Measurements from ENCODE around the gene INPP5A. TPM values are rescaled to one million over a fixed set of nuclear protein-coding genes. Genes with fewer than 3 reads are reported as not detected.
A peak's percentile ranks its signal among the peaks of the same experiment; 100 is the strongest.
"Not testable (repeated sequence)": the region's sequence is repeated elsewhere in the genome, so short reads cannot be mapped to it uniquely, and the experiment has no call there.

Gene INPP5A
- total RNA-seq, 2 donors from 2014 or later, result 11.0 to 14.9 TPM

GRCh38 chr10:132810807-132811700 is 273.5 kb downstream of the INPP5A start:
- DNase-seq, result no peak
- no peaks in the 10 kb centered on the region for H3K9me3 Mint-ChIP-seq
- H3K27me3 Mint-ChIP-seq (ENCODE audit: low read depth), result no peaks in the 10 kb centered on the region
- ATAC-seq (replicated peaks in 1 of 2), result no peak
- H3K4me3 Mint-ChIP-seq, result no peak overlapping the region
- no peak overlapping the region for H3K27ac Mint-ChIP-seq
- no peaks in the 10 kb centered on the region for H3K4me1 Mint-ChIP-seq (ENCODE audit: low read depth)
- no peaks in the 10 kb centered on the region for H3K36me3 Mint-ChIP-seq (ENCODE audit: insufficient read depth in 2 of 2)

- Mint-ChIP-seq H3K4me1 (ENCODE audit: low read depth) (no peaks in the 10 kb centered on the region), H3K9me3 (no peaks in the 10 kb centered on the region), H3K36me3 (ENCODE audit: insufficient read depth in 2 of 2) (no peaks in the 10 kb centered on the region), H3K27me3 (ENCODE audit: low read depth) (peaks cover 5% of the 10 kb centered on the region), H3K4me3 (no peak overlapping the region), H3K27ac (no peak overlapping the region)
- no peak for ATAC-seq (replicated peaks in 1 of 2)
- no peak for DNase-seq
Measured at GRCh38 chr10:132811891-132812481, 274.4 kb downstream of the INPP5A start.

- Mint-ChIP-seq H3K4me3 (no peak overlapping the region), H3K9me3 (no peaks in the 10 kb centered on the region), H3K4me1 (ENCODE audit: low read depth) (no peaks in the 10 kb centered on the region), H3K27me3 (ENCODE audit: low read depth) (peaks cover 11% of the 10 kb centered on the region), H3K27ac (no peak overlapping the region), H3K36me3 (ENCODE audit: insufficient read depth in 2 of 2) (no peaks in the 10 kb centered on the region)
- ATAC-seq (replicated peaks in 1 of 2) (no peak), DNase-seq (no peak)
Measured at GRCh38 chr10:132812520-132812919, 274.9 kb downstream of the INPP5A start.

GRCh38 chr10:132813001-132813401 is 275.4 kb downstream of the INPP5A start:
- no peaks in the 10 kb centered on the region for H3K9me3 Mint-ChIP-seq
- no peaks in the 10 kb centered on the region for H3K4me1 Mint-ChIP-seq (ENCODE audit: low read depth)
- H3K4me3 Mint-ChIP-seq, result no peak overlapping the region
- ATAC-seq (replicated peaks in 1 of 2) (no peak), DNase-seq (no peak)
- no peaks in the 10 kb centered on the region for H3K36me3 Mint-ChIP-seq (ENCODE audit: insufficient read depth in 2 of 2)
- H3K27ac Mint-ChIP-seq, result no peak overlapping the region
- peaks cover 15% of the 10 kb centered on the region for H3K27me3 Mint-ChIP-seq (ENCODE audit: low read depth)

GRCh38 chr10:132813560-132814468 is 276.2 kb downstream of the INPP5A start:
- H3K4me3 Mint-ChIP-seq, result no peak overlapping the region
- no peaks in the 10 kb centered on the region for H3K36me3 Mint-ChIP-seq (ENCODE audit: insufficient read depth in 2 of 2)
- no peak for ATAC-seq (replicated peaks in 1 of 2)

GRCh38 chr10:132814469-132814856 is 276.9 kb downstream of the INPP5A start:
- DNase-seq (no peak), ATAC-seq (replicated peaks in 1 of 2) (no peak)
- no peak overlapping the region for H3K27ac Mint-ChIP-seq
- H3K36me3 Mint-ChIP-seq (ENCODE audit: insufficient read depth in 2 of 2), result no peaks in the 10 kb centered on the region
- peaks cover 22% of the 10 kb centered on the region for H3K27me3 Mint-ChIP-seq (ENCODE audit: low read depth)
- H3K4me1 Mint-ChIP-seq (ENCODE audit: low read depth), result no peaks in the 10 kb centered on the region
- H3K9me3 Mint-ChIP-seq, result no peaks in the 10 kb centered on the region
- no peak overlapping the region for H3K4me3 Mint-ChIP-seq

More at GRCh38 chr10:132813560-132814468, 276.2 kb downstream of the INPP5A start:
- Mint-ChIP-seq H3K4me1 (ENCODE audit: low read depth) (no peaks in the 10 kb centered on the region), H3K27ac (no peak overlapping the region), H3K27me3 (ENCODE audit: low read depth) (peaks cover 17% of the 10 kb centered on the region), H3K9me3 (no peaks in the 10 kb centered on the region)
- no peak for DNase-seq

GRCh38 chr10:132815168-132815857 is 277.7 kb downstream of the INPP5A start:
- H3K27ac Mint-ChIP-seq, result no peak overlapping the region
- H3K4me1 Mint-ChIP-seq (ENCODE audit: low read depth), result no peaks in the 10 kb centered on the region
- H3K27me3 Mint-ChIP-seq (ENCODE audit: low read depth), result peaks cover 30% of the 10 kb centered on the region
- no peaks in the 10 kb centered on the region for H3K36me3 Mint-ChIP-seq (ENCODE audit: insufficient read depth in 2 of 2)
- H3K4me3 Mint-ChIP-seq, result no peak overlapping the region
- H3K9me3 Mint-ChIP-seq, result no peaks in the 10 kb centered on the region
- ATAC-seq (replicated peaks in 1 of 2) (no peak), DNase-seq (no peak)

- no peaks in the 10 kb centered on the region for H3K9me3 Mint-ChIP-seq
- no peaks in the 10 kb centered on the region for H3K4me1 Mint-ChIP-seq (ENCODE audit: low read depth)
- no peak overlapping the region for H3K27ac Mint-ChIP-seq
- H3K27me3 Mint-ChIP-seq (ENCODE audit: low read depth), result peaks cover 30% of the 10 kb centered on the region
- no peaks in the 10 kb centered on the region for H3K36me3 Mint-ChIP-seq (ENCODE audit: insufficient read depth in 2 of 2)
- H3K4me3 Mint-ChIP-seq, result no peak overlapping the region
- DNase-seq, result no peak
- ATAC-seq (replicated peaks in 1 of 2), result no peak
Measured at GRCh38 chr10:132816718-132817117, 279.1 kb downstream of the INPP5A start.

- no peak overlapping the region for H3K4me3 Mint-ChIP-seq
Measured at GRCh38 chr10:132817701-132818211, 280.2 kb downstream of the INPP5A start.

GRCh38 chr10:132820056-132820455 is 282.5 kb downstream of the INPP5A start:
- no peaks in the 10 kb centered on the region for H3K9me3 Mint-ChIP-seq
- H3K36me3 Mint-ChIP-seq (ENCODE audit: insufficient read depth in 2 of 2), result no peaks in the 10 kb centered on the region
- no peak overlapping the region for H3K27ac Mint-ChIP-seq
- no peak overlapping the region for H3K4me3 Mint-ChIP-seq
- no peaks in the 10 kb centered on the region for H3K4me1 Mint-ChIP-seq (ENCODE audit: low read depth)
- ATAC-seq (replicated peaks in 1 of 2), result no peak
- DNase-seq, result no peak
- H3K27me3 Mint-ChIP-seq (ENCODE audit: low read depth), result peaks cover 30% of the 10 kb centered on the region

More at GRCh38 chr10:132817701-132818211, 280.2 kb downstream of the INPP5A start:
- H3K27ac Mint-ChIP-seq, result no peak overlapping the region
- H3K4me1 Mint-ChIP-seq (ENCODE audit: low read depth), result no peaks in the 10 kb centered on the region
- no peak for DNase-seq
- ATAC-seq (replicated peaks in 1 of 2), result no peak
- H3K36me3 Mint-ChIP-seq (ENCODE audit: insufficient read depth in 2 of 2), result no peaks in the 10 kb centered on the region
- H3K27me3 Mint-ChIP-seq (ENCODE audit: low read depth), result peaks cover 30% of the 10 kb centered on the region
- H3K9me3 Mint-ChIP-seq, result no peaks in the 10 kb centered on the region

GRCh38 chr10:132825783-132826523 is 288.4 kb downstream of the INPP5A start:
- H3K27ac Mint-ChIP-seq, result peak overlapping the region; percentile 61
- not testable (repeated sequence) for H3K27me3 Mint-ChIP-seq (ENCODE audit: low read depth); ATAC-seq (replicated peaks in 1 of 2); H3K9me3 Mint-ChIP-seq; H3K4me3 Mint-ChIP-seq; DNase-seq; H3K4me1 Mint-ChIP-seq (ENCODE audit: low read depth); H3K36me3 Mint-ChIP-seq (ENCODE audit: insufficient read depth in 2 of 2)
